ENCODE data around the gene SCGB1D2.

The SCGB1D2 gene

GRCh38 chr11:62280452-62280851, 38.4 kb downstream of the SCGB1D2 start:
- peaks cover 27% of the 10 kb centered on the region for H3K9me3 ChIP-seq
- H3K27me3 ChIP-seq: no peaks in the 10 kb centered on the region
- no peak overlapping the region for H3K9ac ChIP-seq
- H4K20me1 ChIP-seq: no peaks in the 10 kb centered on the region
- no peak overlapping the region for H3K27ac ChIP-seq
- no peak overlapping the region for H3K4me2 ChIP-seq
- TF ChIP-seq Cebpa-rat (IDR thresholded peaks at IDR 0.05): no peak
- H3K4me1 ChIP-seq: no peaks in the 10 kb centered on the region
- no peak overlapping the region for H3K4me3 ChIP-seq
- H3K36me3 ChIP-seq: no peaks in the 10 kb centered on the region

Measured in BLaER1 (cell line).